HepG2 (cell line): ENCODE results near the gene B3GALNT1. TPM values are rescaled to one million over a fixed set of nuclear protein-coding genes. Genes with fewer than 3 reads are reported as not detected.

ENCODE experiments used
- ATAC-seq: fragments of 200-7000 bp; cut with Tn5 transposase; 3 replicates; pipeline ENCODE4 v1.9.1; 2020; ENCODE audit warnings: mild to moderate bottlenecking, moderate library complexity
- BruUV-seq: library from RNA; stranded (reverse); fragments of 400-500 nt; replicated peaks from 2 replicates; lab custom pipeline; 2021; lab: Mats Ljungman, UMichigan
- CTCF ChIA-PET: fragments of 300-600 bp; formaldehyde crosslinking; extraction: SDS; loops from one replicate; lab custom pipeline; 2021; ENCODE audit warnings: low total read pairs, inconsistent platforms, low intra/inter-chr PET ratio; lab: Yijun Ruan, JAX
- POLR2A ChIA-PET: fragments of 350-600 bp; sonication (Branson Sonifier 250); formaldehyde crosslinking; loops from one replicate; lab custom pipeline; 2020; ENCODE audit warnings: antibody characterized with exemption, inconsistent platforms; lab: Yijun Ruan, JAX
- DNase-seq: peaks from one replicate; pipeline ENCODE4 v3.0.0-alpha.2; 2015; ENCODE audit warnings: low spot score
- FAIRE-seq: peaks from 3 replicates; lab custom pipeline; 2011; peaks lifted over from hg19 to GRCh38; lab: Jason Lieb, UNC
- H2AFZ ChIP-seq: one replicate; pipeline ENCODE4 v1.6.1; 2011; ENCODE audit warnings: low read length, inconsistent platforms
- H3K27ac ChIP-seq: fragments of 300-600 bp; 3 replicates; pipeline ENCODE4 v1.8.0; 2011; ENCODE audit warnings: mixed run types, mild to moderate bottlenecking, mixed read lengths, low read length, inconsistent platforms; ENCODE audit not compliant: insufficient read depth; ENCODE audit errors: extremely low read length
- H3K27me3 ChIP-seq, 2 experiments: fragments of 200-600 bp in 1 of 2; 2 replicates in 1 of 2; 3 replicates in 1 of 2; pipeline versions ENCODE4 v1.6.0 to v1.8.0; 2011; ENCODE audit warnings: low read length in 2 of 2, mild to moderate bottlenecking in 2 of 2, moderate library complexity in 2 of 2, inconsistent platforms in 1 of 2; ENCODE audit not compliant: insufficient read depth in 2 of 2, control insufficient read depth in 1 of 2
- H3K36me3 ChIP-seq, 2 experiments: fragments of 200-600 bp in 1 of 2; replicated peaks in 1 of 2; 2 replicates in 1 of 2; 3 replicates in 1 of 2; pipeline versions ENCODE4 v1.5.1 to v1.8.0; 2011; ENCODE audit warnings: low read length in 2 of 2, inconsistent platforms in 1 of 2; ENCODE audit not compliant: insufficient read depth in 2 of 2, control insufficient read depth in 1 of 2
- H3K4me1 ChIP-seq: 2 replicates; pipeline ENCODE4 v1.5.1; 2012; ENCODE audit warnings: low read length, inconsistent platforms; ENCODE audit not compliant: insufficient read depth
- H3K4me2 ChIP-seq: 2 replicates; pipeline ENCODE4 v1.6.0; 2011; ENCODE audit warnings: low read depth, low read length, inconsistent platforms
- H3K4me3 ChIP-seq, 3 experiments: fragments of 200-600 bp in 1 of 3; sonication (generic), shearing (Covaris generic) in 1 of 3; replicated peaks in 1 of 3; 2 replicates each; pipeline ENCODE4 v1.5.1; 2011 to 2016; ENCODE audit warnings: low read length in 3 of 3, inconsistent platforms in 2 of 3, low read depth in 2 of 3, mild to moderate bottlenecking in 2 of 3, control low read depth in 1 of 3, mixed read lengths in 1 of 3; ENCODE audit not compliant: insufficient read depth in 1 of 3
- H3K79me2 ChIP-seq: one replicate; pipeline ENCODE4 v1.6.1; 2011; ENCODE audit warnings: low read length, inconsistent platforms; ENCODE audit not compliant: insufficient read depth
- H3K9ac ChIP-seq: 2 replicates; pipeline ENCODE4 v1.6.0; 2011; ENCODE audit warnings: mild to moderate bottlenecking, low read depth, low read length, inconsistent platforms; ENCODE audit not compliant: insufficient read depth
- H3K9me3 ChIP-seq: 2 replicates; pipeline ENCODE4 v1.5.1; 2012; ENCODE audit warnings: mild to moderate bottlenecking, low read length
- H4K20me1 ChIP-seq: 2 replicates; pipeline ENCODE4 v1.6.0; 2011; ENCODE audit warnings: inconsistent platforms, mild to moderate bottlenecking, low read length, moderate library complexity; ENCODE audit not compliant: insufficient read depth
- CHD4 ChIP-seq: fragments of 200-600 bp; sonication (generic); IDR thresholded peaks from 2 replicates; pipeline ENCODE4 v1.7.0; 2017; ENCODE audit warnings: mild to moderate bottlenecking, low read length, borderline replicate concordance
- JUN ChIP-seq: sonication (generic); formaldehyde crosslinking; IDR thresholded peaks from 2 replicates; pipeline ENCODE4 v1.4.0; 2020; ENCODE audit warnings: mild to moderate bottlenecking, missing genetic modification reagents
- NCOA2 ChIP-seq: sonication (generic); formaldehyde crosslinking; IDR thresholded peaks from 2 replicates; pipeline ENCODE4 v1.8.0; 2022; ENCODE audit warnings: inconsistent platforms
- STAG1 ChIP-seq: sonication (generic); formaldehyde crosslinking; IDR thresholded peaks from 2 replicates; pipeline ENCODE4 v1.4.0; 2020; ENCODE audit warnings: missing genetic modification reagents
- SYNCRIP ChIP-seq: fragments of 200-400 bp; formaldehyde crosslinking; IDR thresholded peaks from 2 replicates; pipeline ENCODE4 v1.6.1; 2018; ENCODE audit warnings: mild to moderate bottlenecking, low read depth, low read length; ENCODE audit not compliant: insufficient read depth
- ZNF530 ChIP-seq: sonication (generic); formaldehyde crosslinking; IDR thresholded peaks from 2 replicates; pipeline ENCODE4 v1.5.0; 2020; ENCODE audit warnings: low read depth, mild to moderate bottlenecking, missing genetic modification reagents
- WGBS: methylation state at CpG from one replicate; pipeline ENCODE4 v1.1.6; 2017; ENCODE audit warnings: low lambda C conversion rate; 5-methylcytosine and 5-hydroxymethylcytosine counted together
- in situ Hi-C: cut with HindIII; loops from 2 replicates; pipeline ENCODE4 v1.10.0; 2017; ENCODE audit warnings: low pct_unique_long_range_greater_than_20kb; ENCODE audit not compliant: extremely low pct_ligation_motif_present
- intact Hi-C: fragments of 100-400 bp; cut with micrococcal nuclease; formaldehyde crosslinking; loops from one replicate; pipeline ENCODE4 v1.10.0; 2022; ENCODE audit not compliant: unreplicated experiment
- polyA plus RNA-seq, 8 experiments: library from polyadenylated mRNA; depleted of rRNA in 3 of 8; stranded (reverse) in 7 of 8; unstranded in 1 of 8; fragments of >200 nt; fragmentation: Illumina TruSeq in 4 of 8; extraction: Trizol in 4 of 8; gene quantifications; 2 replicates each; pipeline versions ENCODE4 v1.2.1 to v1.2.3, GENCODE V29; 2011 to 2016; ENCODE audit warnings: low read depth in 4 of 8, missing spikeins in 1 of 8, mixed read lengths in 1 of 8; ENCODE audit not compliant: insufficient read depth in 1 of 8
- total RNA-seq, 5 experiments: library from RNA; depleted of rRNA; stranded (reverse); fragments of >200 nt; fragmentation: Illumina TruSeq; extraction: Trizol; gene quantifications; 2 replicates each; pipeline ENCODE4 v1.2.3, GENCODE V29; 2016; ENCODE audit warnings: low read depth in 1 of 5
- TF ChIP-seq, protein P1 (sequence below): sonication (generic); formaldehyde crosslinking; IDR thresholded peaks from 2 replicates; pipeline ENCODE4 v1.8.1; 2023; ENCODE audit warnings: missing genetic modification reagents, inconsistent platforms, borderline replicate concordance

The B3GALNT1 gene
- total and polyA plus RNA-seq, 2 of the 13 experiments (the other 11 are each of a cell fraction or from before 2014, with no cell fraction given) = not detected

DNA sequence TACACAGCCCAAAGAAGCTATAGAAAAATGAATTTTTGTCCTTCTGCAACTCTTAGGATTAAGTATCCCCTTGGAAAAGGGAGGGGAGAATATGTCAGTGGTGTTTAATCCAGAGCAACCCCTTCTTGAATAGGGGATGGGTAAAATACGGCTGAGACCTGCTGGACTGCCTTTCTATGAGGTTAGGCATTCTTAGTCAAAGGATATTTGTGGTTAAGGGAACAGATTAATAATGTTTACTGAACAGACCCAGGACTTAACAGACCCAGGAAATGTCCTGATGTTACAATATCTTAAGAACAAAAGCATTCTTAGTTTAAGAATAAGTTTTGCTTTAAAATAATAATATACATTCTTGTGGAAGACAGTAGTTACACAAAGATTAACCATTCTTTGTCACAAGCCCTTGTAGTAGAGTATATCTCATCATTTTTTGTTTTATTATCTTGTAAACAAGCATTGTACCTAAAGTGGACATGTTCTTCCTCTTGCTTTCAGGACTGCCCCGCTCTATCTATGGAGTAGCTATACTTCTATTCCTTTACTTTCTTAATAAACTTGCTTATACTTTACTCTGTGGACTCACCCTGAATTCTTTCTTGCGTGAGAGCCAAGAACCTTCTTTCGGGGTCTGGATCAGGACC, 43.8 kb upstream of the B3GALNT1 start:
- intact Hi-C loops = no loop called here
- BruUV-seq = no TSS peak
- Histone ChIP-seq H3K4me2 (no peak overlapping the region), H3K36me3 (no peaks in the 10 kb centered on the region), H3K4me3 (no peak overlapping the region)
- 25% methylated on average over 4 of the region's 4 CpGs for WGBS
- no peak for FAIRE-seq
- no peak for TF ChIP-seq SYNCRIP
- no peak for TF ChIP-seq CHD4
- TF ChIP-seq NCOA2 (CRISPR knock-in tag) = no peak
- TF ChIP-seq STAG1 (CRISPR knock-in tag) = no peak
- TF ChIP-seq, all 625 proteins: peak for 0
- Histone ChIP-seq H3K9ac (no peak overlapping the region), H3K4me1 (no peaks in the 10 kb centered on the region), H3K27me3 (no peaks in the 10 kb centered on the region), H2AFZ (no peak overlapping the region), H3K79me2 (no peaks in the 10 kb centered on the region), H3K9me3 (no peaks in the 10 kb centered on the region), H3K27ac (no peak overlapping the region), H4K20me1 (no peaks in the 10 kb centered on the region)
- no peak for ATAC-seq
- DNase-seq = no peak
- ChIA-PET CTCF (no interaction called here), POLR2A (no interaction called here)
- in situ Hi-C loops = no loop called here

DNA sequence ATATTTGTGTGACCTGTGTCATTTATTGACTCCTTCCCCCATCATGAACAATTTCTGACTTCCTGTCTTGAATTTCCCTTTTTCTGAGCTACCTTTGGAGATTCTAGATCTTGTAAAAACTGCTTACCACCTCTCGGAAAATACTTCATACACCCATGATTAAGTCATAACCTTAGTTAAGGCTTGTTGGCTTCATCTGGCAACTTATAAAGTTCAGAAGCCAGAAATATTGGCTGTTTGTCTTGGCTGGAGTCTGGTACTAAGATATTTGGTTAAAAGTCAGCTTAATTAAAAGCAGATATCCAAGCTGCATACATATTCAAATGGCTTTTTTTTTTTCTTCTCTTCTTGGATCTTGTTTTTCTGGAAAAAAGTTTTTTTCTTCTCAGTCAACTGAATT, 37.3 kb upstream of the B3GALNT1 start:
- ChIA-PET POLR2A (no interaction called here), CTCF (no interaction called here)
- H2AFZ ChIP-seq = no peak overlapping the region
- in situ Hi-C loops (no loop called here), intact Hi-C loops (no loop called here)
- no peaks in the 10 kb centered on the region for H4K20me1 ChIP-seq
- ATAC-seq = no peak
- H3K9ac ChIP-seq = no peak overlapping the region
- no peaks in the 10 kb centered on the region for H3K79me2 ChIP-seq
- FAIRE-seq = no peak
- H3K4me2 ChIP-seq = no peak overlapping the region
- DNase-seq = no peak
- no peak overlapping the region for H3K27ac ChIP-seq
- 84% methylated on average over 1 of the region's 1 CpG for WGBS
- peaks cover 6% of the 10 kb centered on the region; the same call in 1 of the 2 replicates for H3K4me1 ChIP-seq
- TF ChIP-seq, protein P1, sequence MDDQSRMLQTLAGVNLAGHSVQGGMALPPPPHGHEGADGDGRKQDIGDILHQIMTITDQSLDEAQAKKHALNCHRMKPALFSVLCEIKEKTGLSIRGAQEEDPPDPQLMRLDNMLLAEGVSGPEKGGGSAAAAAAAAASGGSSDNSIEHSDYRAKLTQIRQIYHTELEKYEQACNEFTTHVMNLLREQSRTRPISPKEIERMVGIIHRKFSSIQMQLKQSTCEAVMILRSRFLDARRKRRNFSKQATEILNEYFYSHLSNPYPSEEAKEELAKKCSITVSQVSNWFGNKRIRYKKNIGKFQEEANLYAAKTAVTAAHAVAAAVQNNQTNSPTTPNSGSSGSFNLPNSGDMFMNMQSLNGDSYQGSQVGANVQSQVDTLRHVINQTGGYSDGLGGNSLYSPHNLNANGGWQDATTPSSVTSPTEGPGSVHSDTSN (CRISPR knock-in tag) = no peak
- no peak for TF ChIP-seq JUN (CRISPR knock-in tag)
- no peak for TF ChIP-seq ZNF530 (CRISPR knock-in tag)
- BruUV-seq = no TSS peak
- no peaks in the 10 kb centered on the region for H3K27me3 ChIP-seq
- H3K9me3 ChIP-seq = no peaks in the 10 kb centered on the region
- H3K36me3 ChIP-seq = no peaks in the 10 kb centered on the region
- H3K4me3 ChIP-seq = no peak overlapping the region
